ENCODE measurements around the gene SPRED1.

Gene SPRED1

DNA sequence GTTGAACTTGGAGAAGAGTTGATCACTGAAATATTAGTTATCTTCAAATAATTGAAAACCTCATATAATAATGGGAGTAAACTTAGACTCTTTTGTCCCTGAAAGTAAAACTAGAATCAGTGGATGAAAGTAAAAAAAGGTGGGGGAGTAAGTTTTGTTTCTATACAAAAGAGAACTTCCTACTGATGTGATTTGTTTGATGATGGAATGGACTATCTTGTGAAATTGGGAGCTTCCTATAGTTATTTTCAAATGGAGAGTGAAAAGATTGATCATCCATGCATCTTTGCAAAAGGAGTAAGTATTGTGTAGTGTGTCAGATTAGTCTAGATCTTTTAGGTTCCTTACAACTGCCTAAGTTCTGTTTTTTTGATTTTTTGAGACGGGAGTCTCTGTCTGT lies 28.4 kb downstream of the SPRED1 start:
- H3K9me2 ChIP-seq (replicated peaks; ENCODE audit: low read depth, low read length): no peaks in the 10 kb centered on the region
- no peak overlapping the region for H3K4me2 ChIP-seq (ENCODE audit: low read depth, low read length, poor library complexity, severe bottlenecking)
- H3K9me3 ChIP-seq (ENCODE audit: insufficient read depth, low read depth, low read length): no peaks in the 10 kb centered on the region
- no peaks in the 10 kb centered on the region for H3K4me1 ChIP-seq (ENCODE audit: insufficient read depth, low read length, poor library complexity, severe bottlenecking)
- no peaks in the 10 kb centered on the region for H3K79me2 ChIP-seq (ENCODE audit: insufficient read depth, low read length)
- no peaks in the 10 kb centered on the region for H4K20me1 ChIP-seq (ENCODE audit: insufficient read depth, low read length, poor library complexity, severe bottlenecking)
- H3K27me3 ChIP-seq (ENCODE audit: insufficient read depth, low read length, poor library complexity, severe bottlenecking): no peaks in the 10 kb centered on the region
- H3K4me3 ChIP-seq (ENCODE audit: low read length, poor library complexity, severe bottlenecking): no peak overlapping the region
- H3F3A ChIP-seq (ENCODE audit: low read depth): no peaks in the 10 kb centered on the region
- no peaks in the 10 kb centered on the region for H3K36me3 ChIP-seq (ENCODE audit: insufficient read depth, low read length)
- H2AFZ ChIP-seq (ENCODE audit: low read length): no peak overlapping the region
- no peak overlapping the region for H3K9ac ChIP-seq (ENCODE audit: low read depth, low read length, poor library complexity, severe bottlenecking)
- no peak for TF ChIP-seq EZH2phosphoT487 (IDR thresholded peaks at IDR 0.05; ENCODE audit: borderline replicate concordance)
- TF ChIP-seq, protein P1, sequence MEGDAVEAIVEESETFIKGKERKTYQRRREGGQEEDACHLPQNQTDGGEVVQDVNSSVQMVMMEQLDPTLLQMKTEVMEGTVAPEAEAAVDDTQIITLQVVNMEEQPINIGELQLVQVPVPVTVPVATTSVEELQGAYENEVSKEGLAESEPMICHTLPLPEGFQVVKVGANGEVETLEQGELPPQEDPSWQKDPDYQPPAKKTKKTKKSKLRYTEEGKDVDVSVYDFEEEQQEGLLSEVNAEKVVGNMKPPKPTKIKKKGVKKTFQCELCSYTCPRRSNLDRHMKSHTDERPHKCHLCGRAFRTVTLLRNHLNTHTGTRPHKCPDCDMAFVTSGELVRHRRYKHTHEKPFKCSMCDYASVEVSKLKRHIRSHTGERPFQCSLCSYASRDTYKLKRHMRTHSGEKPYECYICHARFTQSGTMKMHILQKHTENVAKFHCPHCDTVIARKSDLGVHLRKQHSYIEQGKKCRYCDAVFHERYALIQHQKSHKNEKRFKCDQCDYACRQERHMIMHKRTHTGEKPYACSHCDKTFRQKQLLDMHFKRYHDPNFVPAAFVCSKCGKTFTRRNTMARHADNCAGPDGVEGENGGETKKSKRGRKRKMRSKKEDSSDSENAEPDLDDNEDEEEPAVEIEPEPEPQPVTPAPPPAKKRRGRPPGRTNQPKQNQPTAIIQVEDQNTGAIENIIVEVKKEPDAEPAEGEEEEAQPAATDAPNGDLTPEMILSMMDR (conservative IDR thresholded peaks at IDR 0.05; ENCODE audit: low read length): no peak

DNA sequence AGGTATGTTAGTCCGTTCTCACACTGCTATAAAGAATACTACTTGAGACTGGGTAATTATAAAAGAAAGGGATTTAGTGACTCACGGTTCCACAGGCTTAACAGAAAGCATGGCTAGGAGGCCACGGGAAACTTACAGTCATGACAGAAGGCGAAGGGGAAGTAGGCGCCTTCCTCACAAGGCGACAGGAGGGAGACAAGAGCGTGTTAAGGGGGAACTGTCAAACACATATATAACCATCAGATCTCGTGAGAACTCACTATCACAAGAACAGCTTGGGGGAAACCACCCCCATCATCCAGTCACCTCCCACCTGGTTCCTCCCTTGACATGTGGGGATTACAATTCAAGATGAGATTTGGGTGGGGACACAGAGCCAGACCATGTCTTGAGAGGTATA lies 30.4 kb downstream of the SPRED1 start:
- no peak overlapping the region for H3K4me3 ChIP-seq (ENCODE audit: low read length, poor library complexity, severe bottlenecking)
- TF ChIP-seq, protein P1 (conservative IDR thresholded peaks at IDR 0.05; ENCODE audit: low read length): no peak
- TF ChIP-seq EZH2phosphoT487 (IDR thresholded peaks at IDR 0.05; ENCODE audit: borderline replicate concordance): no peak
- no peaks in the 10 kb centered on the region for H3K79me2 ChIP-seq (ENCODE audit: insufficient read depth, low read length)
- H3K9me3 ChIP-seq (ENCODE audit: insufficient read depth, low read depth, low read length): no peaks in the 10 kb centered on the region
- H3F3A ChIP-seq (ENCODE audit: low read depth): no peaks in the 10 kb centered on the region
- no peak overlapping the region for H3K4me2 ChIP-seq (ENCODE audit: low read depth, low read length, poor library complexity, severe bottlenecking)
- no peaks in the 10 kb centered on the region for H3K27me3 ChIP-seq (ENCODE audit: insufficient read depth, low read length, poor library complexity, severe bottlenecking)
- H3K36me3 ChIP-seq (ENCODE audit: insufficient read depth, low read length): no peaks in the 10 kb centered on the region
- H3K9ac ChIP-seq (ENCODE audit: low read depth, low read length, poor library complexity, severe bottlenecking): no peak overlapping the region
- H4K20me1 ChIP-seq (ENCODE audit: insufficient read depth, low read length, poor library complexity, severe bottlenecking): no peaks in the 10 kb centered on the region
- H3K9me2 ChIP-seq (replicated peaks; ENCODE audit: low read depth, low read length): no peaks in the 10 kb centered on the region
- H2AFZ ChIP-seq (ENCODE audit: low read length): no peak overlapping the region
- H3K4me1 ChIP-seq (ENCODE audit: insufficient read depth, low read length, poor library complexity, severe bottlenecking): no peaks in the 10 kb centered on the region

DNA sequence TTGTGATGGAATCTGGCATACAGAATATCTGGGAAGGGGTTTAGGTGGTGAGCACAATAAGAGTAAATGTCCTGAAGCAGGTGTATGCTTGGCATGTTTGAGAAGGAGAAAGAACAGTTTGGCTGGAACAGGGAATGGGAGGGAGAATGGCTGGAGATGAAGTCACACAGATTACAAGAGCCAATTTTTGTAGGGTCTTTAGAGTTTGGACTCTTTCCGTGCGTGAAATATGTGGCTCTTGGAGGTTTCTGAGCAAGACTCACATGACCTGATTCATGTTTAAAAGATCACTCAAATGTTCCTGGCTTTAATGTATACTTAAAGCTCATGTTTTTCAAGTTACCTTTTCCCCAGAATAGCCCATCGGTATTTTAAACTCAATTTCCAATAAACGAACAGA lies 32.8 kb downstream of the SPRED1 start:
- Histone ChIP-seq H3K4me3 (ENCODE audit: low read length, poor library complexity, severe bottlenecking) (no peak overlapping the region), H3K9ac (ENCODE audit: low read depth, low read length, poor library complexity, severe bottlenecking) (no peak overlapping the region), H3K79me2 (ENCODE audit: insufficient read depth, low read length) (no peaks in the 10 kb centered on the region), H3F3A (ENCODE audit: low read depth) (no peaks in the 10 kb centered on the region), H3K36me3 (ENCODE audit: insufficient read depth, low read length) (no peaks in the 10 kb centered on the region), H2AFZ (ENCODE audit: low read length) (no peak overlapping the region), H3K4me1 (ENCODE audit: insufficient read depth, low read length, poor library complexity, severe bottlenecking) (no peaks in the 10 kb centered on the region), H3K9me2 (replicated peaks; ENCODE audit: low read depth, low read length) (no peaks in the 10 kb centered on the region), H4K20me1 (ENCODE audit: insufficient read depth, low read length, poor library complexity, severe bottlenecking) (no peaks in the 10 kb centered on the region), H3K27me3 (ENCODE audit: insufficient read depth, low read length, poor library complexity, severe bottlenecking) (no peaks in the 10 kb centered on the region), H3K4me2 (ENCODE audit: low read depth, low read length, poor library complexity, severe bottlenecking) (no peak overlapping the region), H3K9me3 (ENCODE audit: insufficient read depth, low read depth, low read length) (no peaks in the 10 kb centered on the region)
- TF ChIP-seq, protein P1 (conservative IDR thresholded peaks at IDR 0.05; ENCODE audit: low read length): no peak
- no peak for TF ChIP-seq EZH2phosphoT487 (IDR thresholded peaks at IDR 0.05; ENCODE audit: borderline replicate concordance)
